Suppressor macrophage (primary cell): ENCODE data around the gene ATP9A.
"Not testable (repeated sequence)": the region's sequence is repeated elsewhere in the genome, so short reads cannot be mapped to it uniquely, and the experiment has no call there.

ENCODE experiments used
- DNase-seq, 4 experiments: peaks; one replicate each; pipeline ENCODE4 v3.0.0-alpha.2; 2020 to 2022

The ATP9A gene

GRCh38 chr20:51723026-51723425, 45.2 kb downstream of the ATP9A start:
- DNase-seq = not testable (repeated sequence)

- DNase-seq = not testable (repeated sequence)
Measured at GRCh38 chr20:51722246-51722645, 45.9 kb downstream of the ATP9A start.

- no peak for DNase-seq
Measured at GRCh38 chr20:51720854-51721253, 47.3 kb downstream of the ATP9A start.

- no peak for DNase-seq
Measured at GRCh38 chr20:51720384-51720783, 47.8 kb downstream of the ATP9A start.

- no peak for DNase-seq
Measured at GRCh38 chr20:51715856-51716185, 52.4 kb downstream of the ATP9A start.

- DNase-seq = no peak
Measured at GRCh38 chr20:51715163-51715855, 52.9 kb downstream of the ATP9A start.

- DNase-seq = no peak
Measured at GRCh38 chr20:51713213-51713598, 55.0 kb downstream of the ATP9A start.

- DNase-seq = no peak
Measured at GRCh38 chr20:51712501-51713212, 55.5 kb downstream of the ATP9A start.

- DNase-seq = no peak
Measured at GRCh38 chr20:51711426-51711825, 56.8 kb downstream of the ATP9A start.

- no peak for DNase-seq
Measured at GRCh38 chr20:51710361-51710894, 57.8 kb downstream of the ATP9A start.

GRCh38 chr20:51705400-51705799, 62.8 kb downstream of the ATP9A start:
- DNase-seq = no peak

GRCh38 chr20:51703400-51704287, 64.5 kb downstream of the ATP9A start:
- DNase-seq = peak in 1 of 4 experiments; percentile 15

GRCh38 chr20:51702556-51702955, 65.6 kb downstream of the ATP9A start:
- peak; percentile 28 to 66 (median 46) for DNase-seq

GRCh38 chr20:51700809-51701285, 67.3 kb downstream of the ATP9A start:
- peak; percentile 34 to 69 (median 51) for DNase-seq

GRCh38 chr20:51698252-51698651, 69.9 kb downstream of the ATP9A start:
- DNase-seq = no peak

- DNase-seq = peak in 1 of 4 experiments; percentile 6
Measured at GRCh38 chr20:51697096-51697826, 70.9 kb downstream of the ATP9A start.

GRCh38 chr20:51696304-51697071, 71.7 kb downstream of the ATP9A start:
- DNase-seq = no peak

GRCh38 chr20:51695574-51696303, 72.5 kb downstream of the ATP9A start:
- peak; percentile 68 to 82 (median 76) for DNase-seq

GRCh38 chr20:51692806-51693400, 75.3 kb downstream of the ATP9A start:
- no peak for DNase-seq

GRCh38 chr20:51691703-51692102, 76.5 kb downstream of the ATP9A start:
- DNase-seq = no peak
